Mammary epithelial cell (primary cell): ENCODE data around the gene ZKSCAN3.

ENCODE experiments used
- CTCF ChIP-seq, 2 donors: IDR thresholded peaks in 1 of 2; conservative IDR thresholded peaks in 1 of 2; 2 replicates each; pipeline ENCODE4 v1.5.1; 2011 to 2012; ENCODE audit warnings: inconsistent platforms in 2 of 2, low read length in 2 of 2, mild to moderate bottlenecking in 2 of 2, control low read depth in 1 of 2, low read depth in 1 of 2; ENCODE audit not compliant: insufficient read depth in 1 of 2; ENCODE audit errors: extremely low read depth in 1 of 2
- EZH2 ChIP-seq: IDR thresholded peaks from 2 replicates; pipeline ENCODE4 v1.6.1; 2012; ENCODE audit warnings: low read length, inconsistent platforms, borderline replicate concordance

GRCh38 chr6:28315628-28316027, 34.1 kb upstream of the ZKSCAN3 start:
- no peak for TF ChIP-seq CTCF (conservative IDR thresholded peaks at IDR 0.05 in 1 of 2, IDR thresholded peaks at IDR 0.05 in 1 of 2; ENCODE audit: extremely low read depth in 1 of 2, insufficient read depth in 1 of 2, low read depth in 1 of 2, low read length in 2 of 2)
- TF ChIP-seq EZH2, result no peak
